Muscle layer of colon (tissue), 2 donors: ENCODE results near the gene AGMO.
"Not testable (repeated sequence)": the region's sequence is repeated elsewhere in the genome, so short reads cannot be mapped to it uniquely, and the experiment has no call there.

Experiments
- H3K27ac ChIP-seq: one replicate; pipeline ENCODE4 v1.7.0; 2013; ENCODE audit warnings: low read depth, mild to moderate bottlenecking, low read length, moderate library complexity
- H3K27me3 ChIP-seq, 2 donors: one replicate each; pipeline ENCODE4 v1.7.0; 2013; ENCODE audit warnings: low read length in 2 of 2, mild to moderate bottlenecking in 2 of 2; ENCODE audit not compliant: insufficient read depth in 2 of 2, control insufficient read depth in 1 of 2
- H3K36me3 ChIP-seq: one replicate; pipeline ENCODE4 v1.7.0; 2013; ENCODE audit warnings: mild to moderate bottlenecking, low read length; ENCODE audit not compliant: insufficient read depth
- H3K4me1 ChIP-seq: one replicate; pipeline ENCODE4 v1.7.0; 2013; ENCODE audit warnings: mild to moderate bottlenecking, low read length; ENCODE audit not compliant: insufficient read depth
- H3K4me3 ChIP-seq, 2 donors: one replicate each; pipeline ENCODE4 v1.7.0; 2013; ENCODE audit warnings: low read length in 2 of 2, low read depth in 1 of 2, mild to moderate bottlenecking in 1 of 2, moderate library complexity in 1 of 2
- H3K9ac ChIP-seq: one replicate; pipeline ENCODE4 v1.7.0; 2013; ENCODE audit warnings: low read length
- H3K9me3 ChIP-seq: one replicate; pipeline ENCODE4 v1.7.0; 2013; ENCODE audit warnings: mild to moderate bottlenecking, low read length
- donor health status: abdominal sarcoma.
- donor health status: Adenocarcinoma of cecum.

Gene AGMO

GRCh38 chr7:15543256-15543655 is 18.6 kb downstream of the AGMO start:
- H3K27ac ChIP-seq = no peak overlapping the region
- H3K27me3 ChIP-seq = no peaks in the 10 kb centered on the region
- H3K4me3 ChIP-seq = no peak overlapping the region
- no peaks in the 10 kb centered on the region for H3K36me3 ChIP-seq
- no peaks in the 10 kb centered on the region for H3K4me1 ChIP-seq
- peaks cover 6% of the 10 kb centered on the region for H3K9me3 ChIP-seq
- no peak overlapping the region for H3K9ac ChIP-seq

DNA sequence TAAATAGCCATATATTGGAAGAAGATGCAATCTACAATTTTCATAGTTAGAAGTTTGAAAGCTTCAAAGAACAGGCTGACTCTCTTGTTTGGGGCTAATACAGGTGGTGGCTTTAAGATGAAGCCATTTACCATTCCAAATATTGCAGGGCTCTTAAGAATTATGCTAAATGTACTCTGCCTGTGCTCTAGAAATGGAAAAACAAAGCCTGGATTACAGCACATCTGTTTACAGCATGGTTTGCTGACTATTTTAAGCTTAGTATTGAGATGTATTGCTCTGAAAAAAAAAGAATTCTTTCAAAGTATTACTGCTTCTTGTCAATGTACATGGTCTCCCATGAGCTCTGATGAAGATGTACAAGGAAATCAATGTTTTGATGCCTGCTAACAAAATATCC is 34.2 kb downstream of the AGMO start:
- H3K9ac ChIP-seq = no peak overlapping the region
- H3K4me3 ChIP-seq = no peak overlapping the region
- no peaks in the 10 kb centered on the region for H3K27me3 ChIP-seq
- no peaks in the 10 kb centered on the region for H3K36me3 ChIP-seq
- H3K9me3 ChIP-seq = no peaks in the 10 kb centered on the region
- H3K4me1 ChIP-seq = no peaks in the 10 kb centered on the region
- no peak overlapping the region for H3K27ac ChIP-seq

DNA sequence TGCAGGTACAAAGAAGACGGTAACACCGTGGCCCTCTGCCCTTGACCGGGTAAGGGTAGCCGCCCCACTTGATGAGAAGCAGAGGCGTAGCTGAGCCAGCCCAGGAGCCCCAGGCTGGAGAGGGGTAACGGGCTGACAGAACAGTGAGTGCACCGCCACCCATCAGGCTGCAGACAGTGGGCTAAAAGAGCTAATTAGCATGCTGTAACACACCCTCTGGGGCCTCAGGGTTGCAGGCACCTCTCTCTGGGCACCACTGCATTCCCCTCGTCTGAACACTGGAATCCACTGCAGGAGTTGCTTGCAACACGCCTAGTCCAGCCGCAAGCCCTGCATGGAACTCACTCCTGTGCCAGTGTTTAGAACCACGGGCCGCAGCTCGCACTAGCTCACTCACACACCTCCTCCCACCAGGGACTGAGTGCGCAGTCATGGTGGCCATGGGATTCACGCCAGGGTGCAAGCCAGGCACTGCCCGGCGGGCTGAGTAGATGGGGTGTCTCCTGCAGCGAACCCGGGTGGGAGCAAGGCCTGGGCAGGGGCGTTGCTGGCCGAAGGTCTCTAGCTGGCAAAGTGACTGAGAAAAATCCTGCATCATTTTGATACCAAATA is 36.1 kb downstream of the AGMO start:
- Histone ChIP-seq H3K36me3 (no peaks in the 10 kb centered on the region), H3K9me3 (no peaks in the 10 kb centered on the region), H3K9ac (no peak overlapping the region), H3K27ac (no peak overlapping the region), H3K27me3 (no peaks in the 10 kb centered on the region), H3K4me3 (no peak overlapping the region), H3K4me1 (no peaks in the 10 kb centered on the region)

DNA sequence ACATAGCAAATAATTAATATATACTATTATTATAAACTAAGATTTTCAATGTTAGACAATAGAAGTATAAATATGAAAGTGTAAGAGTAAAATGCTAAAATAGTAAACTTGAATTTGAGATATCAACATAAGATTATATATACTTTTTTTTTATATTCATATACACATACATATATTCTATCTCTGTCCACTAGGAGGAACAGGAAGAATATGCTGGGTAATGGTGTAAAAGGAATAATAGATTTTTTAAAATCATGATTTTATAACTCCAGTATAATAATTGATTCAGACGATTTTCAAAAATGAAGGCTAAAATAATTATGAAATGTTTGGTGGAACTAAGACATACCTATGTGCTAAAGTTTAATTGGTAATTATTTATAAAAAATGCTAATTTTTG is 37.7 kb downstream of the AGMO start:
- H3K27ac ChIP-seq = no peak overlapping the region
- no peak overlapping the region for H3K9ac ChIP-seq
- no peaks in the 10 kb centered on the region for H3K9me3 ChIP-seq
- no peak overlapping the region for H3K4me3 ChIP-seq
- H3K4me1 ChIP-seq = no peaks in the 10 kb centered on the region
- no peaks in the 10 kb centered on the region for H3K36me3 ChIP-seq
- H3K27me3 ChIP-seq = no peaks in the 10 kb centered on the region

GRCh38 chr7:15517865-15518264 is 44.0 kb downstream of the AGMO start:
- H3K4me1 ChIP-seq = peaks cover 11% of the 10 kb centered on the region
- not testable (repeated sequence) for H3K27me3 ChIP-seq, H3K9me3 ChIP-seq, H3K36me3 ChIP-seq, H3K9ac ChIP-seq, H3K4me3 ChIP-seq, H3K27ac ChIP-seq

DNA sequence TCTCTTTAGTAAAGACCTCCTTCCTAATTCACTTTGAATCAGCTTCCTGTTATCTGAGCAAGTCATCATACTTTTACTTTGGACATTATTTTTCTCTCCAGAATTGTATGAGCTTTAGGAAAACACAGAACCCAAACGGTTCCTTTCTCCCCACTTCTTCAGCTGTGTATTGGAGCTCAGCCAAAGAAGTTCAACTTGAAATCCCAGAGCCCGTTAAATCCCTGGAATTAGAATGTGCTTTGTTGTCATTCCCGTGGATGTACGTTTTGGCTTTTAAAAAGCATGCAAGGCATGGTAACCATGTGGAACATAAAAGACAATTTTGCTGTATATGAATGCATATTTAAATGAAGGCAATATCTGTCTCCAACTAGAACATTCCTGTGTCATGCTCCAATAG is 46.6 kb downstream of the AGMO start:
- peak overlapping the region; percentile 24 for H3K9ac ChIP-seq
- H3K27me3 ChIP-seq = no peaks in the 10 kb centered on the region
- peaks cover 11% of the 10 kb centered on the region for H3K4me1 ChIP-seq
- no peaks in the 10 kb centered on the region for H3K9me3 ChIP-seq
- H3K4me3 ChIP-seq = no peak overlapping the region
- no peaks in the 10 kb centered on the region for H3K36me3 ChIP-seq
- no peak overlapping the region for H3K27ac ChIP-seq

- Histone ChIP-seq H3K9ac (no peak overlapping the region), H3K36me3 (no peaks in the 10 kb centered on the region), H3K9me3 (no peaks in the 10 kb centered on the region), H3K4me1 (no peaks in the 10 kb centered on the region), H3K27ac (no peak overlapping the region), H3K4me3 (no peak overlapping the region), H3K27me3 (no peaks in the 10 kb centered on the region)
Observed at GRCh38 chr7:15508258-15508657, 53.6 kb downstream of the AGMO start.

GRCh38 chr7:15507708-15508107 is 54.1 kb downstream of the AGMO start:
- Histone ChIP-seq H3K4me3 (no peak overlapping the region), H3K36me3 (no peaks in the 10 kb centered on the region), H3K9me3 (no peaks in the 10 kb centered on the region), H3K9ac (no peak overlapping the region), H3K27me3 (no peaks in the 10 kb centered on the region), H3K27ac (no peak overlapping the region), H3K4me1 (no peaks in the 10 kb centered on the region)

GRCh38 chr7:15507171-15507570 is 54.6 kb downstream of the AGMO start:
- no peak overlapping the region for H3K27ac ChIP-seq

DNA sequence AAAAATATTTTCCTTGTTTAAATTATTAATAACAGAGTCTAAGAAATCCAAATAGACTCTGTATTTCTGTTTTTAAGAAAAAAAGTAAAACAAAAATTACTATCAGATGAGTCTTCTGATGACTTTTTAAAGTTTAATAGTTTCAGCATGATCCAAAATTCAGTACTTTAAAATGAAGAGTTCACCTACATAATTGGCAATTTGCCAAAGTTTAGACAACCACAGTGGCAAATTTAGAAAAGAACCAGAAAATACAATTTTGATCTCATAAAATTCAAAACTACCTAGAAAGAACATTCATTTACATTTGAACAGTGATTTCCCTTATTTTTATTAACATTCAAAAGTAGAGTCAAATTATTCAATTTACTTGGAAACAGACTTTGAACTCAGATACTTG is 56.1 kb downstream of the AGMO start:
- no peaks in the 10 kb centered on the region for H3K36me3 ChIP-seq
- H3K27ac ChIP-seq = no peak overlapping the region
- H3K9me3 ChIP-seq = no peaks in the 10 kb centered on the region
- H3K9ac ChIP-seq = no peak overlapping the region
- no peaks in the 10 kb centered on the region for H3K4me1 ChIP-seq
- H3K27me3 ChIP-seq = no peaks in the 10 kb centered on the region
- no peak overlapping the region for H3K4me3 ChIP-seq

More at GRCh38 chr7:15507171-15507570, 54.6 kb downstream of the AGMO start:
- H3K27me3 ChIP-seq = no peaks in the 10 kb centered on the region
- H3K9me3 ChIP-seq = no peaks in the 10 kb centered on the region
- H3K36me3 ChIP-seq = no peaks in the 10 kb centered on the region
- no peak overlapping the region for H3K4me3 ChIP-seq
- H3K4me1 ChIP-seq = no peaks in the 10 kb centered on the region
- H3K9ac ChIP-seq = no peak overlapping the region

DNA sequence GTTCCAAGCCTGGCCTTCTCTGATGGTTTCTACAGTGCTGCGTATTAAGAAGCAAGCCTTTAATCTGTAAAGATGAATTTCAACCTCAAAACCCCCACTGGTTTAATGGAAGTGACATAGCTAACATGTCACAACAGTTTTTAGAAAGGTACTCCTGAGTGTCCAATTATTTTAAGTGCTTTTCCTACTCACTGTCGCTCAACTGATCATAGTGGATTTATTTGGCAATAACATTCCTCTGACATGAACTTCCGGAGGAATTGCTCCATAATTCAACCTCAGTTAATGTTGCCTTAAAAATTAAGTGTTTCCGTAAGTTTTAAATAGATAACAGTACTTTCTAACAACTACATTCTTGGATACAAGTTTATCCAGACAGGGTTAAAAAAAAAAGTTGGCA is 57.5 kb downstream of the AGMO start:
- Histone ChIP-seq H3K27ac (no peak overlapping the region), H3K27me3 (no peaks in the 10 kb centered on the region), H3K4me3 (no peak overlapping the region)

DNA sequence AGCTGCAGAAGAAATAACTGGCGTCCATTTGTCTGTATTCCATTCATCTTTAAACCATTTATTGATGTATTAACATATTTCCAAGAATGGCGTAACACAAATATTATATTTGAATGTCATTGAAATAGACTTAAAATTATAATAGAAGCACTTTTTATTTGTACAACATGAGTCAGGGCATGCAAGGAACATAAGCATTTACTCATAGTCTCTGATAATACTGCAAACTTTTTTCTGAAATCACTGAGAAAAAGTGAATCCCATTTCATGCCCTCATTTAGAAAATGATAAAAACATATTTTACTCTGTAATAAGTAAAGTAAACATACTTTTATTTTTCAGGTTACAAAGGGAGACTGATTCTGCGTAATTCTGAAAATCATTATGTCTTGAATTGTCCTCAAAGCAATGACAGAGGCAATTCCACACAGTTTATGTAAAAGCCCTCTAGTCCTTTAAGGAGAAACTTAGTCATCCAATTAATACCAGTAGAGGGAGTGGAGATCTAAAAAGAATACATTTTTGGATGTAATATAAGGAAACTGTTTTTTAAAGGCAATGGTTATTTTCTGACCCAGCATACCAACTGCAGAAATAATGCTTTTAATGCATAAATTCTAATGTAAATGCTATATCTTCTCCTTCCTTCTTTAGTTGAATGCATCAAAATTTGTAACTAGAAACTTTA is 58.1 kb downstream of the AGMO start:
- Histone ChIP-seq H3K27ac (no peak overlapping the region), H3K36me3 (no peaks in the 10 kb centered on the region), H3K4me3 (no peak overlapping the region), H3K9me3 (no peaks in the 10 kb centered on the region), H3K9ac (no peak overlapping the region), H3K4me1 (no peaks in the 10 kb centered on the region), H3K27me3 (no peaks in the 10 kb centered on the region)

More for the DNA sequence above, 57.5 kb downstream of the AGMO start:
- Histone ChIP-seq H3K36me3 (no peaks in the 10 kb centered on the region), H3K9me3 (no peaks in the 10 kb centered on the region), H3K4me1 (no peaks in the 10 kb centered on the region), H3K9ac (no peak overlapping the region)
